AG08395 (cell line): ENCODE results near the gene KRT78.

Experiments
- DNase-seq: peaks from one replicate; pipeline ENCODE4 v3.0.0; 2012; ENCODE audit warnings: mixed read lengths, low spot score

The KRT78 gene

DNA sequence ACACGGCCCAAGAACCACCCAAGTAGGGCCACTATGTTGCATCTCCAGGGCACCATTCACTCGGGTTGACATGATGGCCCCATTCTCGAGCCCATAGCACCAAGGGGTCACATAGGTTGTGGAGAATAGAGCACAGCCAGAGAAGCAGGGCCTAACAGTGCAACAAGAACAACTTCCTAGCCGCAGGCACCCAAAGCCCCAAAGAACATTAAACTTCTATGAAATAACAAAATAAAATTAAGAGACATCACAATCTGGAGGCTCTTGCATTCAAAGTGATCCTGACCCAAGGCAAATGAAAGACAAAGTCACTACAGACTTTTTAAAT lies 36.8 kb downstream of the KRT78 start:
- no peak for DNase-seq

DNA sequence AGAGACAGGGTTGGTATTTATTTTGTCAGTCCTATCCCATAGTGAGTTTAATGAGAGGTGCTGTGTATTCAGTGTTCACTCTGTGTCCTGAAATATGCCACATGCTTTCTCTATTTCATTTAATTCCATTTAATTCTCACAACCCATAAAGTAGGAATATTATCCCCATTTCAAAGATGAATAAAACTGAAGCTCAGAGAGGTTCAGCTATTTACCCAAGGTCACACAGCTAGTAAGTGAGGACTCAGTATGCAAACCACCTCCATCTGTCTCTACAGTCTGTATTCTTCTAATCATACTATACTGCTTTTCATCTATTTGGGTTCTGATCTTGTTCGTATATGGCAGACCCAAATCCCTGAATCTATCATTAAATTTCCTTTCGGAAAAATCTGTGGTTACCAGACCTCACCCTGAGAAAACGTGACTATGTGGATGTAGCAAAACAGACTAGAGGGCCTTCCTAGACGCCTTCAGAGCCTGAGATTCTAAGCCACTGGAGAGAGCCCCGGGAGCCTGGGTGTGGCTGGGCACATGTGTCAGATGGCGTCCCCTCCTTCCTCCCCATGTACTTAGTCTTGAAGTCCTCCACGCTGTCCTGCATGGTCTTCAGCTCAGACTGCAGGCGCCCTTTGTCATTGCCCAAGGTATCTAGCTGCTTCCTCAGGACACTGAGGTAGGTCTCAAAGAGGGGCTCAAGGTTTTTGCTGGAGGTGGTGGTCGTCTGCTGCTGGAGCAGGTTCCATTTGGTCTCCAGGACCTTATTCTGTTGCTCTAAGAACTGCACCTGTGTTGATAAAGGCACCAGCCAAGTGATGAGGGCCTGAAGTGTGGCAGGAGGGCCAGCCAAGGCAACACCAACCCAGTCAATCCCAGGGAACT lies 37.4 kb downstream of the KRT78 start:
- DNase-seq: no peak

DNA sequence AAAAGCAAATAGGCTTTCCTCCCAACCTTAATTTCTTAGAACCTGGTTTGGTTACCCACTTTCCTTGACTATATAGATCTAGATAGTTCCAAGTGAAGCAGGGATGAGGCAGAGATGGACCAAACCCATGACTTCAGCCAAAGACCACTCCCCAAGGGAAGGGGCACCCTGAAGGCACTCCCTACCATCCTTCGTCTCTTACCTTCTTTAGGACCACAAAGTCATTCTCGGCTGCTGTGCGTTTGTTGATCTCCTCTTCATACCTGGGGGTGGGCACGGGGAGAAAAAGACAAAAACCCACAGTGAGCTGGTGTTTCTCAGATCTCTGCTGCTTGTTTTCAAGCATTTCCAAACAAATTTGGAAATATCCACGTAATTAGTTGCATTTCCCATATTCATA lies 38.2 kb downstream of the KRT78 start:
- no peak for DNase-seq

DNA sequence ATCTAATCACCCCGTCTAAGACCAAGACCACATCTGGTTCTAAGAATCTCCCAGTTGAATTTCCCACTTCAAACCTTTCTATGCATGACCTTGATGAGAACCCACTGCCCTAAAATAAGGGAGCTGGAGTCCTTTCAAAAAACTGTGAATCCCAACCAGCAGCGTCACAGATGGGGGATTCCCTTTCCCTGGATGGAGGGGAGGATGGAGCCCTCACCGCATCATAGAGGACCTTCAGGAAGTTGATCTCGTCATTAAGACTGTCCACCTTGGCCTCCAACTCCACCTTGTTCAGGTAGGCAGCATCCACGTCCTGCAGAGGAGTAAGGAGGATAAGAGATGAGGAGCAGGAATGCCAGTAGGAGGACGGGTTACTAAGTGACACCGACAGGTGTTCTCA lies 39.6 kb downstream of the KRT78 start:
- no peak for DNase-seq

DNA sequence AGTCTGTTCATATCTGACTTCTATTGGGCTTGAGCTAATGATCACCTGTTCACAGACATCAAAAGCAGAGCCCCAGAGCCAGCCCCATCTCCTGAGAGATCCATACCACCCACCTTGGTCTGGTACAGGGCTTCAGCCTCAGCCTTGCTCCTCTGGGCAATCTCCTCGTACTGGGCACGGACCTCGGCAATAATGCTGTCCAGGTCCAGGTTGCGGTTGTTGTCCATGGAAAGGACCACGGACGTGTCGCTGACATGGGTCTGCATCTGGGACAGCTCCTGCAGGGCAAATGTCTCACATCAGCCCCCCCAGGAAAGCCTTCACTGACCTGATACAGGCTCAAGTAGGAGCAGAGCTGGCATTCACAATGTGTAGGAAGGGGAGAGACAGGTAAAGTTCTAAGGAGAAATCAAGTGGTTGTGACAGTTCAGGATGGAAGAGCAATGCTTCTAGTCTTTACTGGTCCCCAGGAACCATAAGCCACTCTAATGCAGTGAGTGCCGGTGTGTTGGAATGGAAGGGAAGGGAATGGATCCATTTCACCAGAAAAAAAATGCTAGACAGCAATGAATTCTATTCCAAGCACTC lies 40.1 kb downstream of the KRT78 start:
- DNase-seq: no peak

DNA sequence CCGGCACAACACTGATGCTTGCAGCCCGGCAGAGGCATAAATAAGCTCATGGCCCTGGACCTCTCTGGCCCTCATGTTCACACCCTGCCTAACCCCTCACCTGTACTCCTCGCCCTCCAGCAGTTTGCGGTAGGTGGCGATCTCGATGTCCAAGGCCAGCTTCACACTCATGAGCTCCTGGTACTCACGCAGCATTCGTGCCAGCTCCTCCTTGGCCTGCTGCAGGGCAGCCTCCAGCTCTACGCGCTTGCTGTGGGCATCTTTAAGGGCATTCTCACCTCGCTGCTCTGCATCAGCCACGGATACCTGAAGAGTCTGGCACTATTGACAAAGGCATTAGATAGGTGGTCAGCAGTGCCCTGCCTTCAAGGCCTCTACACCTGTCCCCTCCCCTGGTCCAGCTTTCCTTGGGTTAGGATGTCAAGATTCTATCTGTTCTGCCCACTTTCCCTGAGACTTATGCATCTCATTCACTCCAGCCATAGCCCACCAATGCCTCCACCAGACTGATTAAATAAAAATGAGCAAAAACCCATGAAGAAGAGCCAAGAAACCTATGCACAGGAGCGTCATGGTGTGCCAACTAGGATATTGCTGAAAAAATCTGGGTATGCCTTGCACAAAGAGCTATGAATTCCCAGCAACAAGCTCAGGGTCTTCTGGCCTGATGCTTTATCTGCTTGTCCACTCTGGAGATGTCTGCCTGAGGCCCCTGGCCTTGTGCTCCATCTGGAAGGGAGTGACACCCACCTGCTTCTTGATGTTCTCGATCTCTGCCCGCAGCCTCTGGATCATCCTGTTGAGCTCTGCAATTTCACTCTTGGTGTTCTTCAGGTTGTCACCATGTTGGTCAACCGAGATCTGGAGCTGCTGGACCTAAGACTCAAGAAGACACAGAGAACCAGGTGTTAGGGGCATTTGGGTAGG lies 41.0 kb downstream of the KRT78 start:
- DNase-seq: no peak

DNA sequence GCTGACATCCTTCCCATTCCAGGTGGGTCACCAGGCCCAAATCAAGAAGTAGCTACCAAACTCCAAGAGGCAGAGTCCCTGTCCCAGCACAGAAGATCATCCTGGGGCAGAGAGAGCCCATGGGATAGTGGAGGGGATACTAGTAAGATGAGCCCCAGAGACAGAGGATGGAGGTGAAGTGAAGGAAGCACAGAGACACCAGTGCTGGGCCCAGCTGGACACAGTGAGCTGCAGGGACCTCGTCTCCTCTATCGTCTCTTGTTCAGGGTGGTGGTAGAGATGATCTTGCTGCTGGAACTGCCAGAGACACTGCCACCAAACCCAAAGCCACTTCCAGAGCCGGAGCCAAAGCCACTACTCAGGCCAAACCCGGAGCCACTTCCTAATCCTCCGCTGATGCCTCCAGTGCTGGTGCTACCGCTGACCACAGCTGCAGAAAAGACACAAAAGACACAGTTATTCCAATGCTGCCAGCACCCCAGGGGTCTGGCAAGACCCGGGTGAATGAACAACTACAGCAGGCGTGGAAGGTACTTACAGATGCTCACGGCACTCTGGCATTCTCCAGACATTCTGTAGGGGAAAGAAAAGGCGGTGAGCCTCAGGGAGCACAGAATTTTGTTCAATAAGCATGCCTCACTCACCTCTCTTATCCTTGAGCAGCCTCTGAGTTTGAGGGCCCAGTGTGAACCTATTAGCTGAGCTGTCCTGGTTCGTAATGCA lies 41.8 kb downstream of the KRT78 start:
- no peak for DNase-seq

DNA sequence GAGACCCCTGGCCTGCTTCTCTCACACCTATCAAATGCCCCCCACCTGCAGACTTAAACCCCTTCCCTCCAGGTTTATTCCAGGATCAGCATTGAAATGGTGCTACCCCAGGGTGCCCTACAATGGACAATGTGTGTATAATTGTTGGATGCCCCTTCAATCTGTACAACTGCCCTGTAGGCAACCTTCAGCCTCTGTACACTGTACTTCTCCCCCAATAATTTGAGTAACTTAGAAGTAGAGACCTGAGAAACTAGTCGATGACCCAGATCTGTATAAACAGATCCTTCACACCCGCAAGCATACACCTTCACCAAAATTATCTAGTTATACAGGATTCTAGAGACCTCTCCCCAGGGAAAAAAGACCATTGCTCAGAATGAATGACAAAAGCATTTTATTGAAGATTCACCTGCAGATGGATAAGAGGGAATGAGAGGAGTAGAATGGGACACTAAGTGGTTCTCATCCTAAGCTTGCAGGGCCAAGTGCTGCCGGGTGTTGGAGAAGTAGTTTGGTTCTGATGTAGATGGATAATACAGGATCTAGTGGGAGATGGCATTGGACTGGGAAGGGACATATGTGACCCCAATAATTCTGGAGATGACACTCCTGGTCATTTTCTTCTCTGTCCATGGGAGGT lies 42.5 kb downstream of the KRT78 start:
- DNase-seq: no peak

DNA sequence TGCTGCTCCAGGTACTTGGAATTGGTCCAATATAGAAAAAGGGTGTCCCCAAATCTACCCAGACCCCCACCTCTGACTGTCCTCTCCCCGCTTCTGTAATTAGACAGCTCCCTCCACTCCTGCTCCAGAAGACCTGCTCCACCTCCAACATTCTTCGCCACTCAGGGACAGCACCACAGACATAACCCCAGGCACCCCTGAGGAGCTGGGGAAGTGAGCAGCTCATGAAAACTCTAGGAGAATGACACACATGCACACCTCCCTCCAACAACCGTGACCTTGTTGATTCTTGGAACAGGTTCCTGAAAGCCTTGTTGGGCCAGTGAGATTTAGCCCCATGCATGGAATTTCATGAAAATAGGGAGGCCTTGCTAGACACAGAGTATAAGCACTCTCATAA lies 43.1 kb downstream of the KRT78 start:
- DNase-seq: no peak

DNA sequence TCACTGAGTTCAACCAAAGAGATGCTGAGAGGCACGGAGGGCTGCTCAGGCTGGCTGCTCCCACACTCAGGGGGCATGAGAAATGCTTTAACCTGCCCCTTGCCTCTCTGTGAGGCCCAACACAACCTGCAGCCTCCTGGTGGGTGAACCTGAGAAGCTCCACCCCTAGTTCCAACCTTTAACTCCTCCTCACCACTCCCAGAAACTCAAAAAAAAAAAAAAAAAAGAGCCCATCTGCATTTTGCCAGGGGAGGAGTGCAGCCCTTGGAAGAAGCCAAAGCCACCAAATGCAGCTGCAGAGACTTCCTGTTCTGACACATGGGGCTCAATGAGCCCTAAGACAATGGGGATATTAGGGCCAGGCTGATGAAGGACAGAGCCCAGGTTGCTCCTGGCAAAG lies 43.8 kb downstream of the KRT78 start:
- no peak for DNase-seq

DNA sequence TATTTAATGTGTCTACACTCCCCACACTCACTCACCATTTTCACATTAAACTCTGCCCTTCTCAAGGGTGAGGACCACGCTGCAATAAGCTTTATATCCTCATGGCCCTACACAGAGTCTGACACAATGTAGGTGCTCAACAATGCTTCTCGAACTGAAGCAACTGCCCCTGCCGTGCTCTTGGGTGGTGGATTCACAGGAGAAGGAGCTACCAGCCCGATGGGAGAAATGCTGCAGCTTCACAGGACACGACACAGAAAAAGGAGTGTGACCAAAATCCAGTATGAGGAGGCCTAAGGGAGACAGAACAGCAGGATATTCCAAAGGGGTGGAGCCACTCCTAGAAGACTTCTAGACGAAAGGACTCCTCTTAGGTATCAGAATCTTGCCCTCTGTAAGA lies 46.4 kb downstream of the KRT78 start:
- no peak for DNase-seq

DNA sequence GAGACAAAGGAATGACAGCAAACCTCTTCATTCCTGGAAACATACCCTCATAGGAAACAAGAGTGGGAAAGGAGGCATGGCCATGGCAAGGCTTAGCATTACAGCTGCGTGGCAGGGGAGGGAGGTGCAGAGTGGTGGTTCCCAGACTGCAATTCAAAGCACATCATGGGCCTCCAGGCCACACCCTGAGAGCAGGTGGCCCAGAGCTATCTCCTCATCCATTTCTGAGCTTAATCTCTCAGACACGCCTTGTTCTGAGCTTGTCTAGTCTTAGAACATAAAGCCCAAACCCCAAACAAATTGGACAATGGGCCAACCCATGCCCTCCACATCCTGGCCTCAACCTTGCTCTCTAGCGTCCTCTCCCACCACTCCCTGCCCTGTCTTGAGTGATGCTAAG lies 47.0 kb downstream of the KRT78 start:
- no peak for DNase-seq

DNA sequence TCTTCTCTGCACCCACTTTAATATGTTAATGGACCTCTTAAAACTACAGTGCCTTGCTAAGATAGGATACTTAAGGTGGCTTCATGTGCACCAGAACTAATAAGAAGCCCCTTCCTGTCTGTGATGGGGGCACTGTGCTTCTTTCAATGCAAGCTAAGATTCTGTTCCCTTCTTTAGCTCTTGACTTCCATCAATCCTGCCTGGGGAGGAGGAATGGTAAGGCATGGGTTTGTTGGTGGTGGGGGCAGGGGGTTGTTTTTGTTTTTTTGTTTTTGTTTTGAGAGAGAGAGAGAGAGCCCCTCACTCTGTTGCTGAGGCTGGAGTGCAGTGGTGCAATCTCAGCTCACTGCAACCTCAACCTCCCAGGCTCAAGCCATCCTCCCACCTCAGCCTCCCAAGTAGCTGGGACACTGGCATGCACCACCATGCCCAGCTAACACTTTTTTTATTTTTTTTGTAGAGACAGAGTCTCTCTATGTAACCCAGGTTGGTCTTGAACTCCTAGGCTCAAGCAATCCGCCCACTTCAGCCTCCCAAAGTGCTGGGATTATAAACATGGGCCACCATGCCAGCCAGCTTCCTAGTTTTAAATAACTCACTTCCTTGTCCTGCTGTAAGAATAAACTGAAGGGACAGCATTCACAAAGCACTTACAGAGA lies 48.4 kb downstream of the KRT78 start:
- DNase-seq: no peak

DNA sequence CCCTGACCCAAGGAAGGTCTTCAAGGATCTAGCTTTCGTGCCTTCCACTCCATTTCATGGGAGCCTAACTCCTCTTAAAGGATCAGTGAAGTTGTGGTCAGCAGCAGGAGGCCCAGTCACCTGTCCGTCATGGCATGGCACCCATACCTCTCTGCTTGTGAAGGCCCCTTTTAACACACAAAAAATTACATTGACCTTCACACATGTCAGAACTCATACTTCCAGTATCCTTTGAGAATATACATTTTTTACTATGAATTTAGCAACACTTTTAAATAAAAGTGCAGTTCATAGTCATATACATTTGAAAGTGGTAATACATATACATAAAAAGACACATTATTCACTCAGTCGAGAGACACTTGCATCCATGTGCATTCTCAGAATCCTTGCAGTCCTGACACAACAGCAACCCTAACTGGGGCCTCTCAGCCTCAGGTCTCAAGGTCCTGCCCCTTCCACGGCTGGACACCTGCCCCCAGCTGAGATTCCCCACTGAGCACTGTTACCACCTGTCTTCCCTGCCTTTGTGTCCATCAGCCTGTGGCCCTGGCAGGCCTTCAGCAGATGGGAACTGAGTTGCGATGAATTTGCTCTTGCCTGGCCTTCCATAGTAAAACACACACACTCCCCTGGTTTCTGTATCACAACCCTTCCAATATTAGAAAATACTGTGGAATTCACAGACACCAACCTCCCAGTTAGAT lies 49.1 kb downstream of the KRT78 start:
- no peak for DNase-seq

DNA sequence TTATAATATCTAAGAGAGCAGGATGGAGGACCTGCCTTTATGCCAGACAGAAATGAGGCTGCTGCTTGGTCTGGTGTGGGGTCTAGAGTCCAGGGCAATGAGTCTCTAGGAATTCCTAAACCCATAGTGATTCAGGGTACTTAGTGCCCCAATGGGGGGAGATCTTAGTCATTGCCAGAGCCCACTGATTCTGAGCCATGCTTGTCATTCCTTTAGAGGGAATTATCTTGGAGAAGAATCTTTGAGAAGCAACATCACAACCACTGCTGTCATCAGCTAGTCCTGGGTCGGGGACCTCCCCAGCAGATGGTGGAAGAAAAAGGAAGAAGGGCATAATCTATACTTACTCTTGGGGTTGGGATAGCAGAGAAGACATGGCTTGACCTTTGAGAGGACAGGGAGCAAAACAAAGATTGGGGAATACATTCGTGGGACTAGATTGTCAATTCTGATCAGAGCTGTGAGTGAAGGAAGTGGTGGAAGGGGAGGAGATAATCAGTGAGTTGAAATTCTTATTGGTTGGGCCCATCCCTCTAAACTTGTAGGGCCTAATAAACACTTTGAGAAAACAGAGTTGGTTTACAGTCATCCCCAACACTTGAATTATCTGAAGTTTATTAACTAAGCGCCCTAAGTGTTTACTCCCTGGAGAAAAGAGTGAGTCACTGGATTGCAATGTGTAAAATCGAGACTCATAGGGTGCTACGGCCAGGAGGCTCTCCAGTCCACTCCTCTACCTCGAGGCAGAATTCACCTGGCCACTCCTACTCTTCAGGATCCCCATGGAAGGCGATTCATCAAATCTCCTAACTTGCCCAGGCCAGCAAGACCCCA lies 49.9 kb downstream of the KRT78 start:
- peak; percentile 25 for DNase-seq

DNA sequence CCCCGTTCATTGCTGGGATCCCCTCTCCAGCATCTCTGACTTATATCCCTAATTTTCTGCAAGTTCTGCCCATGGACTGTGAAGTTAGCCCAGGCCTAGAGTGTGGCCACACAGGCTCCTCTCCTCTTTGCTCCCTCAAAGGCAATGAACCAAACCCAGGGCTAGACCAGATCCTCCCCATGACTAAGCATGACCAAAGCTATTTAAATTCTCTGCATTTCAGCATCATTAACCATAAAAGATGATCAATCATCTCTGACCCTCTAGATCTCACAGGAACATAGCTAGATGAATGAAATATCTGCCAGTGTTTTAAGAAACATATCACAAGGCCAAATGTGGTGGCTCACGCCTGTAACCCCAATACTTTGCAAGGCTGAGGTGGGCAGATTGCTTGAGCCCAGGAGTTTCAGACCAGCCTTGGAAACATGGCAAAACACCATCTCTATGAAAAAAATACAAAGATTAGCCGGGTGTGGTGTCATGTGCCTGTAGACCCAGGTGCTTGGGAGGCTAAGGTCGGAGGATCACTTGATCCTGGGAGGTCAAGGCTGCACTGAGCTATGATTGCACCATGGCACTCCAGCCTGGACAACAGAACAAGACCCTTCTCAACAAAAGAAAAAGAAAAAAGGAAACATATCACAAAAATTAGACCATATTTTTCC lies 50.7 kb downstream of the KRT78 start:
- DNase-seq: peak; percentile 79

DNA sequence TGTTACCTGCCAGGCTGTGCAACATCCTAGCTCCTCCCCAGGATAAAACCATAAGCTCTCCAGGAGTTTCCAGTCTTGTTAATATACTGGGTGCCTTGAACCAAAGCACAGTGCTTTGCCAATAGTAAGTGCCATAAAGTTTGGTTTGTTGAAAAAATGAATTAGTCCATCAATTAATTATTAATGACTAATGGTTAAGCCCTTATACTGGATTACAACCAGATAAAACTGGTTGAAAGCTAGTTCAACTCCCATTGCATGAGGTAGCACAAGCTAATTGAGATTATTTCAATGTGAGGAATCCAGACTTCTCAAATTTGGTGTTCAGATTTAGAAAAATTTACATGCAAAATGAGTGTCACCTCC lies 51.3 kb downstream of the KRT78 start:
- no peak for DNase-seq

DNA sequence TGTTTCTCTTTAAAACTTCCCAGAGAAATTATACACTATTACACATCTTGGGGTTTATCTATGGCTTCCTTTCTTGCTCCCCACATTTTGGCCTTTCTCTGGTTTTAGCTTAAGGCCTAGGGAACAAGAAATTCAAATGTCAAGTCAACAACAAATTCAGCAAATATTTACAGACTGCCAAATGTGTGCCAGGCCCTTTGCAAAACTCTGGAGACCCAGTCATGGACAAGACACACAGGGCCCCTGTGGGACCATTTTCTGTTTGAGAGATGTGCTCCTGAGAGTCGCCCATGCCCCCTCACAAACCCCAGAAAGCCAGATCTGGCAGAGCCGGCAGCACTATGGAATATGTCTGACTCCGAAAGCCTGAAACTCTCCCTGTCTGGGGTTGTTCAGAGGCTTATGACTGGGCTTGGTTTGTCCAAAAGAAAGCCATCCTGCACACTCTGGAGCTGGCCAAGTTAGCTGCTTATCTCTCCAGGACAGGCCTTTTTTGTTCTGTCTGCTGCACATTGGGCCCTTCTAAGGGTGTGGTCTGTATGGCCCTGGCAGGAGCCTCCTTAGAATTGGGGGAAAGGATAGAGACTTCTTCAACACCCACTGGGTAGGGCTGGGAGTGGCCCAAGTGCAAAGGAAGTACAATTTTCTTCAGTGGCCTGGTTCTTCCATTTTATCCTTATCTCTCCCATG lies 51.8 kb downstream of the KRT78 start:
- DNase-seq: no peak

DNA sequence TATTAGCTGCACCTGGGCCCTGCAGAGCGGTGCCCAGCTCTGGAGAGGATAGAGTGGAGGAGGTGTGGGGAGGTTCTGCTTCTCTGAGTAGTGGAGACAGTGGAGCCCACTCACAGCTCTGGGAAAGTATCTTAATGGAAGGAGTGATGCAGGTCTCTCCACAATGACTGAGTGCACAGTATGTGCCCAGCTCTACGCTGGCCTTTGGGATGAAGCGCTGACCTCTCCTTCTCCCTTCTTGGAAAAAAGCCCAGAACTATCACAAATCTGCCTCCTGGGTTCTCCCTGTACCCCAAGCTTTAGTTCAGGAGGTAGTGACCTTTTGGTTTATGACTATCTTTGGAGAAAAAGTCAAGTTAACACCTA lies 52.4 kb downstream of the KRT78 start:
- no peak for DNase-seq
